HEK293T (cell line): ENCODE measurements around the gene ATXN8OS.

Experiments
- ARNT ChIP-seq: fragments of 450-650 bp; IDR thresholded peaks from 2 replicates; pipeline ENCODE4 v1.6.1; 2017; ENCODE audit warnings: mild to moderate bottlenecking
- BHLHE40 ChIP-seq: fragments of 450-650 bp; IDR thresholded peaks from 2 replicates; pipeline ENCODE4 v1.6.1; 2016; ENCODE audit warnings: mild to moderate bottlenecking, moderate library complexity, borderline replicate concordance
- ELF4 ChIP-seq: fragments of 450-650 bp; IDR thresholded peaks from 2 replicates; pipeline ENCODE4 v1.6.1; 2017; ENCODE audit warnings: antibody characterized with exemption
- FOXA1 ChIP-seq: fragments of 450-650 bp; IDR thresholded peaks from 2 replicates; pipeline ENCODE4 v1.6.1; 2016; ENCODE audit warnings: mild to moderate bottlenecking
- FOXK2 ChIP-seq: fragments of 450-650 bp; IDR thresholded peaks from 2 replicates; pipeline ENCODE4 v1.6.1; 2016; ENCODE audit warnings: mild to moderate bottlenecking
- FOXM1 ChIP-seq: fragments of 450-650 bp; IDR thresholded peaks from 2 replicates; pipeline ENCODE4 v1.6.1; 2017; ENCODE audit warnings: mild to moderate bottlenecking, borderline replicate concordance
- HDGF ChIP-seq: fragments of 450-650 bp; IDR thresholded peaks from 2 replicates; pipeline ENCODE4 v1.6.1; 2017; ENCODE audit warnings: antibody characterized with exemption, borderline replicate concordance
- L3MBTL2 ChIP-seq: fragments of 450-650 bp; conservative IDR thresholded peaks from 2 replicates; pipeline ENCODE4 v1.6.1; 2016; ENCODE audit warnings: mild to moderate bottlenecking
- NFRKB ChIP-seq: fragments of 450-650 bp; IDR thresholded peaks from 2 replicates; pipeline ENCODE4 v1.6.1; 2016; ENCODE audit warnings: mild to moderate bottlenecking, moderate library complexity
- SP1 ChIP-seq: fragments of 450-650 bp; IDR thresholded peaks from 2 replicates; pipeline ENCODE4 v1.6.1; 2017
- SUZ12 ChIP-seq: fragments of 450-650 bp; IDR thresholded peaks from 2 replicates; pipeline ENCODE4 v1.6.1; 2016; ENCODE audit warnings: mild to moderate bottlenecking
- TARDBP ChIP-seq: fragments of 450-650 bp; IDR thresholded peaks from 2 replicates; pipeline ENCODE4 v1.6.1; 2016
- ZNF384 ChIP-seq: fragments of 450-650 bp; IDR thresholded peaks from 2 replicates; pipeline ENCODE4 v1.6.1; 2016
- TF ChIP-seq, protein P1 (sequence below): fragments of 450-650 bp; IDR thresholded peaks from 2 replicates; pipeline ENCODE4 v1.6.1; 2016

DNA sequence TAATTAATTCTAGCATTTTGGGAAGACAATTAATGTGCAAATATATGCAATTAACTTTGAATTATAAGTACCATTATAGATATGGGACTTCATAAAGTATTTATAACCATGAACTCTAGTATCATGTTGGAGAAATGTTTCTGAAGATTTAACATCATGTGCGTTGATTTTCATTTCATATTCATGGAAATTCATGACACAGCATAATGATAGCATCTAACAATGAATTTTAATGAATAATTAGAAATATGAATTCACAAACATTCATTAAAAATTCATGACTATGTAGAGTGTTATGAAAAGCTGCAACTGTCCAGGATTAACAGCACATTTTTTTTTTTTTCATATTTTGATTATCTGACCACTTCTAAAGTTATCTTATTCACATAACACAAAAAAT is 70.7 kb downstream of the ATXN8OS start:
- no peak for TF ChIP-seq HDGF
- TF ChIP-seq SUZ12, result no peak
- no peak for TF ChIP-seq FOXK2
- TF ChIP-seq ARNT, result no peak
- TF ChIP-seq ZNF384, result no peak
- TF ChIP-seq, protein P1, sequence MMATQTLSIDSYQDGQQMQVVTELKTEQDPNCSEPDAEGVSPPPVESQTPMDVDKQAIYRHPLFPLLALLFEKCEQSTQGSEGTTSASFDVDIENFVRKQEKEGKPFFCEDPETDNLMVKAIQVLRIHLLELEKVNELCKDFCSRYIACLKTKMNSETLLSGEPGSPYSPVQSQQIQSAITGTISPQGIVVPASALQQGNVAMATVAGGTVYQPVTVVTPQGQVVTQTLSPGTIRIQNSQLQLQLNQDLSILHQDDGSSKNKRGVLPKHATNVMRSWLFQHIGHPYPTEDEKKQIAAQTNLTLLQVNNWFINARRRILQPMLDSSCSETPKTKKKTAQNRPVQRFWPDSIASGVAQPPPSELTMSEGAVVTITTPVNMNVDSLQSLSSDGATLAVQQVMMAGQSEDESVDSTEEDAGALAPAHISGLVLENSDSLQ, result no peak
- no peak for TF ChIP-seq BHLHE40
- TF ChIP-seq NFRKB, result no peak
- TF ChIP-seq SP1, result no peak
- no peak for TF ChIP-seq TARDBP
- TF ChIP-seq L3MBTL2, result no peak
- TF ChIP-seq ELF4, result no peak
- TF ChIP-seq FOXA1, result no peak
- TF ChIP-seq FOXM1, result no peak
